Testis (tissue), 3 donors: Measurements from ENCODE around the gene PARVB. TPM values are rescaled to one million over a fixed set of nuclear protein-coding genes. Genes with fewer than 3 reads are reported as not detected.

Experiments used
- DNase-seq: peaks from one replicate; pipeline ENCODE4 v3.0.0-alpha.2; 2019
- H3K27ac ChIP-seq, 2 donors: fragments of 200-600 bp; sonication (generic); one replicate each; pipeline ENCODE4 v1.5.1; 2019
- H3K27me3 ChIP-seq: fragments of 200-600 bp; sonication (generic); one replicate; pipeline ENCODE4 v1.5.1; 2019
- H3K36me3 ChIP-seq: fragments of 200-600 bp; sonication (generic); one replicate; pipeline ENCODE4 v1.5.1; 2017; ENCODE audit warnings: low read depth; ENCODE audit errors: missing control alignments
- H3K4me1 ChIP-seq: fragments of 200-600 bp; sonication (generic); one replicate; pipeline ENCODE4 v1.5.1; 2019
- H3K4me3 ChIP-seq, 2 donors: fragments of 200-600 bp; sonication (generic); one replicate each; pipeline ENCODE4 v1.5.1; 2017 to 2019
- H3K9me3 ChIP-seq: fragments of 200-600 bp; sonication (generic); one replicate; pipeline ENCODE4 v1.5.1; 2017
- CTCF ChIP-seq, 3 experiments: fragments of 450-650 bp in 2 of 3; fragments of 200-600 bp in 1 of 3; sonication (generic) in 1 of 3; IDR thresholded peaks; one replicate each; pipeline ENCODE4 v1.5.1; 2016 to 2019; ENCODE audit warnings: antibody characterized with exemption in 3 of 3, mild to moderate bottlenecking in 2 of 3, moderate library complexity in 1 of 3
- POLR2A ChIP-seq: fragments of 450-650 bp; IDR thresholded peaks from one replicate; pipeline ENCODE4 v1.6.1; 2017; ENCODE audit warnings: antibody characterized with exemption, mild to moderate bottlenecking, moderate library complexity
- WGBS, 2 donors: methylation state at CpG; one replicate each; pipeline ENCODE4 v1.1.5; 2018; 5-methylcytosine and 5-hydroxymethylcytosine counted together
- intact Hi-C: fragments of 100-400 bp; cut with DNase I; formaldehyde crosslinking; loops from one replicate; pipeline ENCODE4 v1.15.1; 2023; ENCODE audit warnings: low total_unique reads
- polyA plus RNA-seq: library from polyadenylated mRNA; stranded (reverse); fragments of 350-450 nt; fragmentation: Illumina TruSeq; extraction: RNeasy Lipid Tissue Mini Kit (QIAGEN cat#74804); gene quantifications from one replicate; pipeline ENCODE4 v1.2.3, GENCODE V29; 2014; ENCODE audit warnings: low read depth, low replicate concordance; ENCODE audit not compliant: insufficient read depth
- total RNA-seq, 2 donors: library from RNA; depleted of rRNA; stranded (reverse); fragments of >200 nt; gene quantifications; one replicate each; pipeline ENCODE4 v1.2.3, GENCODE V29; 2016

Gene PARVB
- total and polyA plus RNA-seq, 3 donors from 2014 or later: 11.6 to 27.5 (median 23.7) TPM

GRCh38 chr22:44091751-44092150 lies 67.6 kb downstream of the PARVB start:
- no peak for DNase-seq
- 95 to 97% methylated on average over 10 of the region's 10 CpGs for WGBS, 2 donors
- no peaks in the 10 kb centered on the region for H3K36me3 ChIP-seq
- no peak overlapping the region for H3K4me3 ChIP-seq
- peaks cover 2% of the 10 kb centered on the region for H3K4me1 ChIP-seq
- H3K9me3 ChIP-seq: no peaks in the 10 kb centered on the region
- H3K27me3 ChIP-seq: no peaks in the 10 kb centered on the region
- intact Hi-C loops: no loop called here
- no peak overlapping the region for H3K27ac ChIP-seq
- TF ChIP-seq POLR2A (no peak), CTCF (IDR thresholded peaks at IDR 0.05) (no peak)

- WGBS, 2 donors: 89 to 93% methylated on average over 4 to 7 of the region's 8 CpGs
- TF ChIP-seq POLR2A: no peak
- no peak for TF ChIP-seq CTCF (IDR thresholded peaks at IDR 0.05)
- DNase-seq: no peak
- Histone ChIP-seq H3K27ac (no peak overlapping the region), H3K4me3 (no peak overlapping the region), H3K9me3 (no peaks in the 10 kb centered on the region), H3K4me1 (no peaks in the 10 kb centered on the region), H3K27me3 (no peaks in the 10 kb centered on the region), H3K36me3 (no peaks in the 10 kb centered on the region)
- intact Hi-C loops: no loop called here
Observed at GRCh38 chr22:44092636-44093220, 68.6 kb downstream of the PARVB start.

GRCh38 chr22:44093791-44094190 lies 69.7 kb downstream of the PARVB start:
- H3K27me3 ChIP-seq: no peaks in the 10 kb centered on the region
- TF ChIP-seq POLR2A: no peak
- WGBS, 2 donors: 82 to 97% methylated on average over 9 of the region's 9 CpGs
- DNase-seq: no peak
- intact Hi-C loops: no loop called here
- H3K4me3 ChIP-seq: no peak overlapping the region
- H3K9me3 ChIP-seq: no peaks in the 10 kb centered on the region
- H3K27ac ChIP-seq: no peak overlapping the region
- H3K36me3 ChIP-seq: no peaks in the 10 kb centered on the region
- H3K4me1 ChIP-seq: no peaks in the 10 kb centered on the region

GRCh38 chr22:44094751-44095302 lies 70.7 kb downstream of the PARVB start:
- H3K36me3 ChIP-seq: no peaks in the 10 kb centered on the region
- H3K27ac ChIP-seq: no peak overlapping the region
- WGBS, 2 donors: 89 to 93% methylated on average over 13 to 14 of the region's 14 CpGs
- no peaks in the 10 kb centered on the region for H3K9me3 ChIP-seq
- no peaks in the 10 kb centered on the region for H3K27me3 ChIP-seq
- DNase-seq: no peak
- TF ChIP-seq POLR2A (no peak), CTCF (IDR thresholded peaks at IDR 0.05) (no peak)
- intact Hi-C loops: no loop called here
- no peaks in the 10 kb centered on the region for H3K4me1 ChIP-seq
- H3K4me3 ChIP-seq: no peak overlapping the region

GRCh38 chr22:44096736-44097135 lies 72.6 kb downstream of the PARVB start:
- WGBS, 2 donors: 93 to 96% methylated on average over 10 to 11 of the region's 11 CpGs
- DNase-seq: no peak
- Histone ChIP-seq H3K9me3 (no peaks in the 10 kb centered on the region), H3K27me3 (no peaks in the 10 kb centered on the region), H3K27ac (no peak overlapping the region), H3K4me3 (no peak overlapping the region), H3K4me1 (no peaks in the 10 kb centered on the region), H3K36me3 (no peaks in the 10 kb centered on the region)
- intact Hi-C loops: no loop called here
- TF ChIP-seq CTCF (IDR thresholded peaks at IDR 0.05): no peak
